ENCODE measurements around the gene NATD1. TPM values are rescaled to one million over a fixed set of nuclear protein-coding genes. Genes with fewer than 3 reads are reported as not detected.

NATD1 gene
- total RNA-seq, 1 donor from 2014 or later: 15.7 TPM

DNA sequence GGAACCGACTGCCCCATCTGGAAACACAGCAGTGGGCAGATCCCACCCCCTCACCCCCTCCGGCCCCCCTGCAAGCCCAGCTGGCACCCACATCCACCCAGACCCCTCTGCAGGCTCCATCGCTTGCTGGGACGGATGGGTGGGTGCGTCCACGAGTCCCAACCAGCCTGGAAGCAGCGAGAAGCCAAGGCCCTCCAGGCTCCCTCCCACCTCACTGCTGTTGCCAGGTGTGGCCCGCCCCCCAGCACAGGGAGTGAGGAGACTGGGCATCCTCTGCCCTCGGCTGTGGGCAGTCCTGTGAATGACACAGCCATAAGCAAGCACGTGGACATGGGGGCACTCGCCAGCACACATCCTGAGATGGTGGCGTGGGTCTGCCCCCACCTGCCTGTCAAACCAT is 50.7 kb downstream of the NATD1 start:
- no peaks in the 10 kb centered on the region for H3K27me3 ChIP-seq (ENCODE audit: low read depth)
- ATAC-seq (no peak), DNase-seq (no peak)
- peaks cover 46% of the 10 kb centered on the region for H3K36me3 ChIP-seq
- no peak overlapping the region for H3K4me3 ChIP-seq
- peaks cover 23% of the 10 kb centered on the region for H3K4me1 ChIP-seq
- TF ChIP-seq, protein P1, sequence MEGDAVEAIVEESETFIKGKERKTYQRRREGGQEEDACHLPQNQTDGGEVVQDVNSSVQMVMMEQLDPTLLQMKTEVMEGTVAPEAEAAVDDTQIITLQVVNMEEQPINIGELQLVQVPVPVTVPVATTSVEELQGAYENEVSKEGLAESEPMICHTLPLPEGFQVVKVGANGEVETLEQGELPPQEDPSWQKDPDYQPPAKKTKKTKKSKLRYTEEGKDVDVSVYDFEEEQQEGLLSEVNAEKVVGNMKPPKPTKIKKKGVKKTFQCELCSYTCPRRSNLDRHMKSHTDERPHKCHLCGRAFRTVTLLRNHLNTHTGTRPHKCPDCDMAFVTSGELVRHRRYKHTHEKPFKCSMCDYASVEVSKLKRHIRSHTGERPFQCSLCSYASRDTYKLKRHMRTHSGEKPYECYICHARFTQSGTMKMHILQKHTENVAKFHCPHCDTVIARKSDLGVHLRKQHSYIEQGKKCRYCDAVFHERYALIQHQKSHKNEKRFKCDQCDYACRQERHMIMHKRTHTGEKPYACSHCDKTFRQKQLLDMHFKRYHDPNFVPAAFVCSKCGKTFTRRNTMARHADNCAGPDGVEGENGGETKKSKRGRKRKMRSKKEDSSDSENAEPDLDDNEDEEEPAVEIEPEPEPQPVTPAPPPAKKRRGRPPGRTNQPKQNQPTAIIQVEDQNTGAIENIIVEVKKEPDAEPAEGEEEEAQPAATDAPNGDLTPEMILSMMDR (IDR thresholded peaks at IDR 0.05): no peak
- H3K9me3 ChIP-seq: no peaks in the 10 kb centered on the region
- no peak overlapping the region for H3K27ac ChIP-seq
- intact Hi-C loops (cut with DNase I): no loop called here

DNA sequence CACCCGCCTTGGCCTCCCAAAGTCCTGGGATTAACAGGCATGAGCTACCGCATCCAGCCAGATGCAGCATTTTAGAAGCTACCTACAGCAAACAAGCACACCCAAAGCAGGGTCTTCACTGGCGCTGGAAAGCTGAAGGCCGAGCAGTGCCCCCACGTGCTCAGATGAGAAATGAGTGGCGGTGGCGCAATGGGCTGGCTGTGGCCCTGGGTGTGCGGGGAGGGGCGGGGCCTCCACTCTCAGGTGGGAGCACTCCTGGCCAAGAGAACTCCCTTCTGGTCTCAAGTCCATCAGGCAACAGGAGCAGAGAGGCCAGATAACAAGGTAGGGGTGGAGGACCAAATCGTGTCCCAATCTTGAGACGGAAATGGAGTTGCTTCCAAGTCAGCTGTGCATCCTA is 51.3 kb downstream of the NATD1 start:
- Histone ChIP-seq H3K4me1 (peaks cover 23% of the 10 kb centered on the region), H3K36me3 (peaks cover 46% of the 10 kb centered on the region), H3K9me3 (no peaks in the 10 kb centered on the region), H3K27ac (no peak overlapping the region), H3K27me3 (ENCODE audit: low read depth) (no peaks in the 10 kb centered on the region), H3K4me3 (no peak overlapping the region)
- DNase-seq (no peak), ATAC-seq (no peak)
- TF ChIP-seq, protein P1 (IDR thresholded peaks at IDR 0.05): no peak
- intact Hi-C loops (cut with DNase I): no loop called here

DNA sequence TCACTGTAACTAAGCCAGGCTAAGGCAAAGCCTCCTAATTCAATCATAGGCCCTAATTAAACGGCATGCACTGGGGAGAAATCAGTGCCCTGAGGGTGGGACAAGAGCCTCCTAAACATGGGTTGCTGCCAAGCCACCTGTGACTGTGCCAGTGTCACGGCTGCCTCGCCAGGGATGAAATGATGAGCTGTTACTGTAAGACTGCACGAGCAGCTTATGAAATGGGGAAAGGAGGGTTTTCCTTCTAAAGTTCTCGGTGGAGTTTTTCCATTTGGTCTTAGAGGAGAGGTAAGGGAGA is 52.0 kb downstream of the NATD1 start:
- H3K36me3 ChIP-seq: peaks cover 47% of the 10 kb centered on the region
- H3K9me3 ChIP-seq: no peaks in the 10 kb centered on the region
- intact Hi-C loops (cut with DNase I): no loop called here
- no peak overlapping the region for H3K4me3 ChIP-seq
- no peak overlapping the region for H3K27ac ChIP-seq
- peaks cover 23% of the 10 kb centered on the region for H3K4me1 ChIP-seq
- TF ChIP-seq, protein P1 (IDR thresholded peaks at IDR 0.05): no peak
- DNase-seq (no peak), ATAC-seq (no peak)
- H3K27me3 ChIP-seq (ENCODE audit: low read depth): no peaks in the 10 kb centered on the region

- Histone ChIP-seq H3K27me3 (ENCODE audit: low read depth) (no peaks in the 10 kb centered on the region), H3K27ac (no peak overlapping the region), H3K36me3 (peaks cover 49% of the 10 kb centered on the region), H3K4me3 (no peak overlapping the region), H3K4me1 (peaks cover 23% of the 10 kb centered on the region), H3K9me3 (no peaks in the 10 kb centered on the region)
- intact Hi-C loops (cut with DNase I): no loop called here
- DNase-seq: no peak
- TF ChIP-seq, protein P1 (IDR thresholded peaks at IDR 0.05): no peak
- no peak for ATAC-seq
These were observed 52.5 kb downstream of the NATD1 start for GRCh38 chr17:21200590-21201297.

GRCh38 chr17:21199856-21200255 is 53.4 kb downstream of the NATD1 start:
- Histone ChIP-seq H3K27me3 (ENCODE audit: low read depth) (no peaks in the 10 kb centered on the region), H3K4me1 (peaks cover 23% of the 10 kb centered on the region), H3K9me3 (no peaks in the 10 kb centered on the region), H3K27ac (no peak overlapping the region), H3K36me3 (peaks cover 49% of the 10 kb centered on the region), H3K4me3 (no peak overlapping the region)
- TF ChIP-seq, protein P1 (IDR thresholded peaks at IDR 0.05): no peak
- DNase-seq: no peak
- intact Hi-C loops (cut with DNase I): no loop called here
- ATAC-seq: no peak

Data from lower lobe of right lung (tissue), 2 donors.